ENCODE results near the gene HOXA6.

Gene HOXA6

DNA sequence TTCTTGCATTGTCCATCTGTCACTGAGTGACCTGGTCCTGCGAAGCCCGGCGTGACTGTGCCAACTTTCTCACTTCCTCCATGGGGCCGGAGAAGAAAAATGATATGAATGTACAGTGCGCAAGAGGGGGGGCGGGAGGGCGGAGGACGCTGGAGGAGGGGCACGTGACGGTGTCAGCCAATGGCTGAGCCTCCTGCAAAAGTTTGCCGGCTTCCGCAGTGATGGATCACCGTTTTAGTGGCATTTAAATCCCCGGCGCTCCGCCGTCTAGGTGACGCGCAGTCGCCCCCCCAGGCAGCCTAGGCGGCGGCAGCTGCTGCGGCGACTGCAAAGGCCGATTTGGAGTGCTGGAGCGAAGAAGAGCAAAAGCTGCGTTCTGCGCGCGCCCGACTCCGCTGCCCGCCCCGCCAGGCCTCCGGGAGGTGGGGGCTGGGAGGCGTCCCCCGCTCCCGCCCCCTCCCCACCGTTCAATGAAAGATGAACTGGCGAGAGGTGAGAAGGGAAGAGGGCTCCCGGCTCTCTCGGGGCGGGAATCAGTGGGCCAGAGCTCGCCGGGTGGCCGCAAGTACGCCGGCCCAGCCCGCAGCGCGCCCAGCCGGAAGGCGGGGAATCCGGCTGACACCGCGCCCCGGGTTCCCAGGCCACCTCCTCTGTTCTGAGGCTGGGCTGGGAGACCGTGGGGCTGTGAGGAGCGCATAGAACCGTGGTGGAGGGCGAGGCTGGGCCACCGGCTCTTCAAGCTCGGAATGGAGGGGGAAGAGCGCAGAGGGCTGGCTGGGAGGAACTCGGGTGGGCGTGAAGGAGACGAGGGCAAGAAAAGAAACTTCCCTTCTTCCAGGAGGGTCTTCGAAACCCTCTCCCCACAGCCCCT lies 51.4 kb downstream of the HOXA6 start, which contains the start of gene HOXA1:
TSS of gene HOXA1 (minus strand) at position 104 of the 871 bp plus-strand sequence. CDS start at position 16, 88 bp downstream.
- DNase-seq: peak; percentile 83
